IPS-18c (cell line): ENCODE measurements around the gene PHYHIPL.
"Not testable (repeated sequence)": the region's sequence is repeated elsewhere in the genome, so short reads cannot be mapped to it uniquely, and the experiment has no call there.

ENCODE experiments used
- H3K4me3 ChIP-seq: 2 replicates; pipeline ENCODE4 v1.7.0; 2013; ENCODE audit warnings: low read depth, mild to moderate bottlenecking, low read length, moderate library complexity; ENCODE audit not compliant: insufficient read depth
- H3K9me3 ChIP-seq: one replicate; pipeline ENCODE4 v1.6.1; 2013; ENCODE audit warnings: mild to moderate bottlenecking, low read length, moderate library complexity; ENCODE audit not compliant: control insufficient read depth, insufficient read depth

Gene PHYHIPL

GRCh38 chr10:59237775-59238174 lies 61.3 kb downstream of the PHYHIPL start:
- H3K9me3 ChIP-seq = no peaks in the 10 kb centered on the region
- H3K4me3 ChIP-seq = no peak overlapping the region

GRCh38 chr10:59239108-59239507 lies 62.7 kb downstream of the PHYHIPL start:
- H3K4me3 ChIP-seq, H3K9me3 ChIP-seq: not testable (repeated sequence)

DNA sequence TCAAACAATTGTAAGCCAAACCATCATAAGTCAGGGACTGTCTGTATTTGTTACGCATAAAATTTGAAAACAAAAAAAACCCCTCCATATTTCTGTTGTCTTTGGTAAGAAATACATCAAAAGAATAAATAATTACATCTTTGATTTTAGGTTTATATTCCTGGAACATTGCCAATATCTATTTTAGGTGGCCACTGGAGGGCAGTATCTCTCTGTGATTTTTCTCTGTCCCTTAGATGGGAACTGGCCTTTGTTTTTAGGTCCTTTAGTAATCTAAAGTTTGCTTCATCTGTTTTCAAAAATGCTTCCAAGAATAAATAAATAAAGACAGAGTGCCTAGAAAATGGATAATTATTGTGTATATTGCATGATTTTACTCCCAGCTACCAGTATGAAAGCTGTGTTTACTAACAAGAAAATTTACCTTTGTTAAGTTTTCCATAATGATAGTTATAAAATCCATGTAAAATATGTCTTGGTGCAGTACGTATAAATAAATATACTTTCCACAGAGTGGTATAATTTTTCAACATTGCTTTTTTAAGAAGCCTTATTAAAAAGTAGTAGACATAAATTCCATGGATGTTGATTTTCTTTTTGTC lies 64.2 kb downstream of the PHYHIPL start:
- Histone ChIP-seq H3K9me3 (no peaks in the 10 kb centered on the region), H3K4me3 (no peak overlapping the region)

- H3K9me3 ChIP-seq = no peaks in the 10 kb centered on the region
Measured at GRCh38 chr10:59242057-59242456, 65.6 kb downstream of the PHYHIPL start.

DNA sequence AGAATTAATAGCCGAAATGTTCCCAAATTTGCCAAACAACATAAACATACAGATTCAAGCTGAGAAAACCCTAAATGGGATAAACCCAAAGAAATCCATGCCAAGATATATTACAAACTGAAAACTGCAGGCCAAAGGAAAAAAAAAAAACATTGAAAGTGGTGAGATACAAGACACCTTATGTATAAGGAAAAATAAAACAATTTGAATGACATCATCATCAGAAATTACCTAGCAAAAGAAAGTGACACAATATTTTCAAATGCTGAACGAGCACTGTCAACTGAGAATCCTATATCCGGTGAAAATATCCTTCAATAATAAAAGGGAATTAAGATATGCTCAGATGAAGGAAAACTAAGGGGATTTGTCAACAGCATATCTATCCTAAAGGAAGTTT lies 66.5 kb downstream of the PHYHIPL start:
- H3K4me3 ChIP-seq = no peak overlapping the region
- H3K9me3 ChIP-seq = no peaks in the 10 kb centered on the region

More at GRCh38 chr10:59242057-59242456, 65.6 kb downstream of the PHYHIPL start:
- H3K4me3 ChIP-seq = no peak overlapping the region

DNA sequence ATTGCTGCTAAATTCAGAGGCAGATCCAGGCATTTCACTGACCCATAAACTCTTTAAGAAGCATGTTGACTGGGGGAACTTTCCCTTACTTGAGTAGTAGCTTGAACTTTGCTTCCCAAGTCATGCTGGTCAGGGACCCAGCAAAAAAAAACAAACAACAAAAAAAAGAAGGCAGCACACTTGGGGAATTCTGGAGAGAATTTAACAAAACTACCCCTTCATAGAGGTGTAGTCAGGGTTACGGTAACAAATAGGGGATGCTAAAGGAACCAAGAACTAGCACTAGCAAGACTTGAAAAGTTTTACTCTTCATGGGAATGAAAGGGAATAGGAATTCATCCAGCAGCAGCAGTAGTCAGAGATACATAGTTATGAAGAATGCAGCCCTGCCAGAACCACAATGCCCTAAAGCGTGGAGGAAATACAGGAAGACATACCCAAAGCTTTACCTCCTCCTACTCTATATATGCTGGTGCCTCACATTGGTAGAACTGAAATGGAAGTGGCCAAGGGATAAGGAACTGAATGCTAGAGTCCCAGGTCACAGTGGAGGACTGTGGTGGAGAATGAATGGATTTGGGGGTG lies 67.3 kb downstream of the PHYHIPL start:
- Histone ChIP-seq H3K9me3 (no peaks in the 10 kb centered on the region), H3K4me3 (no peak overlapping the region)

GRCh38 chr10:59244871-59245270 lies 68.4 kb downstream of the PHYHIPL start:
- Histone ChIP-seq H3K9me3 (no peaks in the 10 kb centered on the region), H3K4me3 (no peak overlapping the region)

DNA sequence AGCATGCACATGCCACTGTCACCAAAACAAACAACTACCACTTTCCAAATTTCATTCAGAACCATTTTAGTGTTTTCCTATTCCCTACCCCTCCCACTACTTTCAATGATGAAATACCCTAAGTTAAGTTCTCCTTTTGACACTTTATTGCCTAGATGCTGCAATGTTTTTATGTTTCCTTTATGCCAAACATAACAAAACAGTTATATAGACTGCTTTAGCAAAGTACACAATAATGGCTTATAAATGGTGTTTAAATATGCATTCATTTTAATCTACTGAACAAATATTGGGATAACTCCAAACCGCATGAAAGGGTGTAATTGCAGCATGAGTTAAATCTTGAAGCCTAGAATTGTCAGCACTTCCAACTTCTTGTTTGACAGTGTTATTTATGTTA lies 69.2 kb downstream of the PHYHIPL start:
- no peak overlapping the region for H3K4me3 ChIP-seq

GRCh38 chr10:59252491-59252890 lies 76.0 kb downstream of the PHYHIPL start:
- Histone ChIP-seq H3K9me3 (no peaks in the 10 kb centered on the region), H3K4me3 (no peak overlapping the region)

More for the DNA sequence above, 69.2 kb downstream of the PHYHIPL start:
- no peaks in the 10 kb centered on the region for H3K9me3 ChIP-seq

DNA sequence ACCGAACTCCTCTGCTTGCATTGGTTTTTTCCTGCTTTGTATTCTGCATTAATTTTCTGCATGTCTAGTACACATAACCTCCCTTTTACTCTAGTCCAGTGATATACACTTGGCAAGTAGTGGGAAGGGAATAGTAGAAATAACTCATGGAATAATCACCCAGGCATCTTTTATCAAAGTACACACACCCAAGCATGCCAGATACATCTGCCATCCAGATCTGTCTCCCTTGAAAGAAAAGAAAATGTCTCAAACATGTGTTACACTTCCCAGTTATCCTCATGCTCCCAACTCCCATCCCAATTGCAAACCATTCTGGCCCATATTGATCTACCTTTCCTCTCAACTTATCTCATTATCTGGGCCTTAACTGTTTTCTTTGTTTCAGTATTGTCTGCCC lies 79.0 kb downstream of the PHYHIPL start:
- H3K9me3 ChIP-seq = no peaks in the 10 kb centered on the region
- no peak overlapping the region for H3K4me3 ChIP-seq

DNA sequence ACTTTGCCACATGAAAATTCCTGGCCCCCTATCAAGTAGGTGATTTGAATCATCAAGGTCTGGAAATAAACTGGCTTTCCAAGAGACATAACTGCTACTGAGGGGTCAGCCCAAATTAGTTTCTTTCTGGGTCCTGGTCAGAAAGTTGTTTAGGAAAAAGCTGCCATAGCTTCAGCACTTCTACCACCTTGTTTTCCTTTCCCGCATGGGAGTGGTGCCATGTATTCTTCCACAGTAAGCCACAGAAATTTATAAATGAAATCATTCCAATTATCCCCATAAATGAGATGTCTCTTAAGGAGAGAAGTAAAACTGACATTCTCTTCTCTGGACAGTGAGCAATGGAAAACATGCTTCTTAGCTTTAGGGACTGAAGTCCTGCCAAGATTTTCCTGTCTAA lies 80.8 kb downstream of the PHYHIPL start:
- Histone ChIP-seq H3K4me3 (no peak overlapping the region), H3K9me3 (no peaks in the 10 kb centered on the region)

DNA sequence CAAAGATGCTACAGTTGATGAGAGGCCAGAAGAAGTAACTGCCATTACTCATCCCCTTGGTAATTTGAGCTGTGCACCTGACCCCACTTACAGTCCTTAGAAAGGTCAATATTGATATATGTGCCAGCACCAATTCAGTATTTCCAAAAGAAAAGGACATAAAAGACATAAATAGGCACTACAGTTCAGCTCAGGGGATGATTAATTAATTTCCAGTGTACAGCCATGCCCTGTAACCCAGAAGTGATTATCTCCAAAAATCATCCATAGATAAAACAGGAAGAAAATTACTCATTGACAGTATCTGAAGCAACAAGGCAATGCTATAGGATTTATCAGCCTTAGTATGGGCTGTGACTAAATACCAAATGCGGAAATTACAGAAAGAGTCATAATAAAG lies 82.4 kb downstream of the PHYHIPL start:
- Histone ChIP-seq H3K4me3 (no peak overlapping the region), H3K9me3 (no peaks in the 10 kb centered on the region)

DNA sequence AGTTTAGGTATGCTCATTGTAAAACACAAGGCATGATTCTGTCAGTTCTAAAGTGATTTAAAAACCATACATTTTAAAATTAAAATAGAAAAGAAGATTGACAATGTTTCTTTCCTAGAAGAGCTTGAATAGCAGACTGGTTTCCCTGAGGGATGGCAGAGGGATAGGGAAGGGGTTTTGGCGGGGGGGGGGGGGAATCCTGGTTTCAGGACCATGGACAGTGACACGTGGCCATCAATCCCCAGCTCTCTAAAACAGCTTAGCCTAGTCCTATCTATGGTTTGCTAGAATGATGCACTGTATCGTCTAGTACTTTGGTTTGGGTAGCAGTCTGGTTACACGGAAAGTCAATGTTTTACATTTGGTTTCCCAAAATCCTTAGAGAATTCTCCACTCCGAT lies 88.7 kb downstream of the PHYHIPL start:
- no peak overlapping the region for H3K4me3 ChIP-seq
- H3K9me3 ChIP-seq = no peaks in the 10 kb centered on the region

GRCh38 chr10:59266321-59266720 lies 89.9 kb downstream of the PHYHIPL start:
- H3K9me3 ChIP-seq = no peaks in the 10 kb centered on the region

DNA sequence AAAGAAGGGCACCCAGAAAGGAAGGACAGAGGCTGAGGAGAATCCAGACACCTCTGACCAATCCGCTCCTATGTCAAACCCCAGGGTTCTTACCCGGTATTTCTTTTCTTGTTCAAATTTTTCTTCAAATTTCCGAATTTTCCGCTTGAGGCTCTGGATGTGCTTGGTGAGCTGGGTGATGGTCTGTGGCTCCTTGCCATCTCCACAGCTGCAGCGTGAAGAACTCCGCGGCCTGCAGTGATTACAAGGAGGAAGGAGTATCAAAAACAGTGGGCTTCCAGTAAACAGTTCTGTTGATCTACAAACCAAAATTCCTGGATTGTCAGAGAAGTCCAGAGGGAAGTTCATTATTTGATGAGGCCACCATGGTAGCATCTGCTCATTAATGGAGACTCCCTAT lies 92.0 kb downstream of the PHYHIPL start:
- H3K4me3 ChIP-seq = no peak overlapping the region
- H3K9me3 ChIP-seq = no peaks in the 10 kb centered on the region

More at GRCh38 chr10:59266321-59266720, 89.9 kb downstream of the PHYHIPL start:
- no peak overlapping the region for H3K4me3 ChIP-seq

DNA sequence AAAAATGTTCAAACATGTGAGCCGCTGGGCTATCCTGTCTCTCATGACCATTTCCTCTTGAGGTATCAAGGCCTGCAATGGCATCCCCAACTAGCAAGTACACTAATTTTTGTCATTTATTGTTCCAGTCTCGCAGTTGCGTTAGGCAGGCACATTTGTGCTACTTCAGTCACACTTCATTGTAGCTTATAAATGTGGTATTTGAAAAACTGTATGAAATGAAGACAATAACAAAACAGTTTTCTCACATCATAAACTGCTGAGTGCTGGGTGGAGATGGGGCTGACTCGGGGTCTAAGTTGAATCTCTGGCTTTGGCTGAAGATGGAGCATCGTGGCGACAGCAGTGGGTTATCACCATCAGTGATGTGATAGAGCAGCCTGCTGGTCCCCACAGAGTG lies 93.2 kb downstream of the PHYHIPL start:
- H3K9me3 ChIP-seq = no peaks in the 10 kb centered on the region
- no peak overlapping the region for H3K4me3 ChIP-seq

DNA sequence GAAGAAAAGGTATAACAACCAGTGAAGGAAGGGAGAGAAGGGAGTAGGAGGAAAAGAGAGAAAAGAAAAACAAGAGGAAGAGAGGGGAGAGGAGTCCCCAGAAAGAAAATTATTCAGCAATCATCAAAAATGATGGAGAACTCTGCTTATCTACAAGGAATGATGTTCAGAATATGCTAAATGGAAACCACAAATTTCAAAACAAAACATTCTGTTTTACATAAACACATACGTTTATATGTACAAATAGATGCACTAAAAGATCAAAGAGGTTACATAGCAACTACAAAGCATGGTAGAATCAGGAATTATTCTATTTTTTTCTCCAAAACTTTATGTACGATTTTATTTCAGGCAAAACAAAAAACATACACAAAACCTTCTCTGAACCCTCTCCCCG lies 94.0 kb downstream of the PHYHIPL start:
- Histone ChIP-seq H3K4me3 (no peak overlapping the region), H3K9me3 (no peaks in the 10 kb centered on the region)

GRCh38 chr10:59271160-59271559 lies 94.7 kb downstream of the PHYHIPL start:
- no peaks in the 10 kb centered on the region for H3K9me3 ChIP-seq
- H3K4me3 ChIP-seq = no peak overlapping the region

DNA sequence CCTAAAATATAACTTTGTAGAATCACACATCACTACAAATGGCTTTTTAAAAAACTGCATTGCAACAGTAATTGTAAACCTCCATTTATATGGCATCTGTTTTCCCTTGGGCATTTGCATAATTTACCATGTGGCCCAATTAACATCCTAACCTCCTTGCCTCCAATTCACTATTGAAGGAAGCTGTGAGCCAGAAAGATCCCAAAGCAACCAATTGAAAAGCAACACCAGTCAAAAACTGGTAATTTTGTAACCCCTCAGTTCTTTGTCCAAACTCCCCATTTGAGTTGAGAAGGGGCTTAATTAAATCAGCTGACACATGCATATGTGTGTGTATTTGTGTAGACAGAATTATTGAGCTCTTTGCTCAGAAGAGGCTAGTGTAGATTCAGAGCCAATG lies 95.6 kb downstream of the PHYHIPL start:
- Histone ChIP-seq H3K4me3 (no peak overlapping the region), H3K9me3 (no peaks in the 10 kb centered on the region)
